ENCODE results near the gene C1orf174.

C1orf174 gene

GRCh38 chr1:3931007-3931912 lies 31.2 kb upstream of the C1orf174 start:
- TF ChIP-seq FOXM1 (IDR thresholded peaks at IDR 0.05; ENCODE audit: borderline replicate concordance, low read depth), result no peak

- TF ChIP-seq FOXM1 (IDR thresholded peaks at IDR 0.05; ENCODE audit: borderline replicate concordance, low read depth), result no peak
- TF ChIP-seq CEBPB (IDR thresholded peaks at IDR 0.05), result no peak
- TF ChIP-seq EGR1 (IDR thresholded peaks at IDR 0.05), result no peak
- no peak for TF ChIP-seq CREB1 (IDR thresholded peaks at IDR 0.05; ENCODE audit: low read depth)
- TF ChIP-seq YY1 (IDR thresholded peaks at IDR 0.05; ENCODE audit: low read depth), result no peak
- TF ChIP-seq MAX (IDR thresholded peaks at IDR 0.05), result no peak
- no peak for TF ChIP-seq ZBTB7A (IDR thresholded peaks at IDR 0.05; ENCODE audit: low read depth)
Measured at GRCh38 chr1:3930301-3931006, 30.4 kb upstream of the C1orf174 start.

- no peak for TF ChIP-seq MAX (IDR thresholded peaks at IDR 0.05)
- TF ChIP-seq NFIC (IDR thresholded peaks at IDR 0.05), result no peak
Measured at GRCh38 chr1:3929126-3929525, 29.1 kb upstream of the C1orf174 start.

- TF ChIP-seq EGR1 (IDR thresholded peaks at IDR 0.05) (no peak), CEBPB (IDR thresholded peaks at IDR 0.05) (no peak), ZBTB7A (IDR thresholded peaks at IDR 0.05; ENCODE audit: low read depth) (no peak), FOXM1 (IDR thresholded peaks at IDR 0.05; ENCODE audit: borderline replicate concordance, low read depth) (no peak), RAD21 (IDR thresholded peaks at IDR 0.05; ENCODE audit: low read depth) (no peak), NFIC (IDR thresholded peaks at IDR 0.05) (no peak), REST (IDR thresholded peaks at IDR 0.05; ENCODE audit: low read depth) (no peak), TCF12 (IDR thresholded peaks at IDR 0.05; ENCODE audit: low read depth) (no peak), USF1 (IDR thresholded peaks at IDR 0.05) (no peak), EP300 (IDR thresholded peaks at IDR 0.05; ENCODE audit: borderline replicate concordance) (no peak), TAF1 (IDR thresholded peaks at IDR 0.05; ENCODE audit: low read depth) (no peak), CREB1 (IDR thresholded peaks at IDR 0.05; ENCODE audit: low read depth) (no peak), YY1 (IDR thresholded peaks at IDR 0.05; ENCODE audit: low read depth) (no peak)
Measured at GRCh38 chr1:3928586-3928985, 28.5 kb upstream of the C1orf174 start.

GRCh38 chr1:3926956-3927355 lies 26.9 kb upstream of the C1orf174 start:
- TF ChIP-seq MAX (IDR thresholded peaks at IDR 0.05), result no peak
- TF ChIP-seq REST (IDR thresholded peaks at IDR 0.05; ENCODE audit: low read depth), result no peak
- no peak for TF ChIP-seq TEAD4 (IDR thresholded peaks at IDR 0.05)
- no peak for TF ChIP-seq TAF1 (IDR thresholded peaks at IDR 0.05; ENCODE audit: low read depth)
- no peak for TF ChIP-seq CEBPB (IDR thresholded peaks at IDR 0.05)
- no peak for TF ChIP-seq RAD21 (IDR thresholded peaks at IDR 0.05; ENCODE audit: low read depth)
- TF ChIP-seq ZBTB7A (IDR thresholded peaks at IDR 0.05; ENCODE audit: low read depth), result no peak

GRCh38 chr1:3925762-3926161 lies 25.7 kb upstream of the C1orf174 start:
- no peak for TF ChIP-seq TAF1 (IDR thresholded peaks at IDR 0.05; ENCODE audit: low read depth)
- TF ChIP-seq REST (IDR thresholded peaks at IDR 0.05; ENCODE audit: low read depth), result no peak
- no peak for TF ChIP-seq TEAD4 (IDR thresholded peaks at IDR 0.05)
- TF ChIP-seq CEBPB (IDR thresholded peaks at IDR 0.05), result no peak
- TF ChIP-seq EGR1 (IDR thresholded peaks at IDR 0.05), result no peak
- no peak for TF ChIP-seq RAD21 (IDR thresholded peaks at IDR 0.05; ENCODE audit: low read depth)
- TF ChIP-seq YY1 (IDR thresholded peaks at IDR 0.05; ENCODE audit: low read depth), result no peak
- no peak for TF ChIP-seq NFIC (IDR thresholded peaks at IDR 0.05)
- TF ChIP-seq FOXM1 (IDR thresholded peaks at IDR 0.05; ENCODE audit: borderline replicate concordance, low read depth), result no peak
- TF ChIP-seq TCF12 (IDR thresholded peaks at IDR 0.05; ENCODE audit: low read depth), result no peak
